ENCODE measurements around the gene CSPG4.
"Not testable (repeated sequence)": the region's sequence is repeated elsewhere in the genome, so short reads cannot be mapped to it uniquely, and the experiment has no call there.

GRCh38 chr15:75748882-75749281 lies 36.2 kb upstream of the CSPG4 start:
- not testable (repeated sequence) for TF ChIP-seq CTCF (IDR thresholded peaks at IDR 0.05 in 2 of 3, conservative IDR thresholded peaks at IDR 0.05 in 1 of 3; ENCODE audit: control insufficient read depth in 2 of 3, extremely low read depth in 1 of 3, insufficient read depth in 1 of 3, low read depth in 3 of 3, low read length in 3 of 3); RAD21 (IDR thresholded peaks at IDR 0.05; ENCODE audit: insufficient read depth, low read depth, low read length); RELA (IDR thresholded peaks at IDR 0.05; ENCODE audit: borderline replicate concordance, partially characterized antibody); SIN3A (IDR thresholded peaks at IDR 0.05; ENCODE audit: low read depth, low read length); POLR2A (IDR thresholded peaks at IDR 0.05; ENCODE audit: low read depth, low read length)
